Stimulated activated CD4-positive, alpha-beta T cell treated with anti-CD3 and anti-CD28 coated beads, TNF-alpha, amount 100 ng/mL, for 48 hours (primary cell): ENCODE data around the gene TEX26.

Experiments
- DNase-seq, 3 donors: peaks; one replicate each; pipeline ENCODE4 v3.0.0-alpha.2; 2020; ENCODE audit warnings: low read depth in 3 of 3

TEX26 gene

GRCh38 chr13:30976025-30976424 lies 43.6 kb downstream of the TEX26 start:
- no peak for DNase-seq

GRCh38 chr13:30978981-30979956 lies 46.8 kb downstream of the TEX26 start:
- peak in 2 of 3 donors; percentile 28 to 35 for DNase-seq

- DNase-seq: no peak
Observed at GRCh38 chr13:30982506-30982905, 50.0 kb downstream of the TEX26 start.

DNA sequence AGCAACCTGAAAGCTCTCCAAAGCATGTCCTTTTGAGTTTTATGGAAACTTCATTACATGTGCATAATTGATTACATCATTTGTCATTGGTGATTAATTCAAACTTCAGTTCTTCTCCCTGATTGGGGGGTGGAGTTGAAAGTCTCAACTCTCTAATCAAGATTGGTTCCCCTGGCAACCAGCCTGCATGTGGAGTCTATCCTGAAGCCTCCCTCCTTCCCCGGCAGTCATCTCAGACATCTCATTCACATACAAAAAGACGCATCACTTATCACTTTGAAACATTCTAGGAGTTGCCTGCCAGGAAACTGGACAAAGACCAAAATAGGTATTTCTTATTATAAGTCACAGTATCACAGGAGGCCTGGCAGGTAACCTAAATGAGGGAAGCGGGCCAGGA lies 50.5 kb downstream of the TEX26 start:
- no peak for DNase-seq

DNA sequence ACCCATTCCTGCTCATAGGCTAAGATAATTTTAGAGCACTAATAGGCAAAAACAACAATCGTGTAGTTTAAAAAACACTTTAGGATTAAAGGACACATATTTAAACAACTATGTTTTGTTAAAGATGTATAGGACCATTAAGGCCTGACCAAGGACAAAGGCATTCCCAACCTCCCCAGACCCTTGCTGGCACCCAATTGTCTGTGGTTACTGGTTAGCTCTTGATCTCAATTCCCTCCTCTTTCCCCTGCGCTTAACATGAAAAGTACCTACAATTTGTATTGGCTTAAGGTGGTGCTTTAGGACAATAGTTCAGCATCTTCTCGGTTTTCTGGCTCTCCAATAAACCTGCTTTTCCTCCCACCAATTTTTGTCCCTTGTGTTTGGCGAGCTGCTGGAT lies 51.0 kb downstream of the TEX26 start:
- DNase-seq: no peak

- no peak for DNase-seq
Observed at GRCh38 chr13:30984620-30985019, 52.2 kb downstream of the TEX26 start.

GRCh38 chr13:30985637-30986205 lies 53.3 kb downstream of the TEX26 start:
- no peak for DNase-seq

- no peak for DNase-seq
Observed at GRCh38 chr13:30991184-30991583, 58.7 kb downstream of the TEX26 start.

DNA sequence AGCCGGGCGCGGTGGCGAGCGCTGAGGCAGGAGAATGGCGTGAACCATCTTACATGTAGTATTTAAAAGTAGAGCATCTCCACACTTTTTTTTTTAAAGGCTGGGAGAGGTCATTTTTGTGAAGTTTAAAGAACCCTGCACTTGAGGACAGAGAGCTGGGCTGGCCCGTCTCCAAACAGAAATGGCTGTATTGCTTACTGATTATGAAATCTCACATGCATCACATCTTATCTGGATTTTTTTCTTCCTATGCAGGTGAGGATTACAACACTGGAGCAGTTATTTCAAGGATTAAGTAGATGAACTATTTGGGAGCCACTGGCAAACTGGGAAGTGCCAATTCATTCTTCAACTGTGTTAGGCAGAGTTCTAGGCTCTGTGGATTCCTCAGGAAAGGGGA lies 59.5 kb downstream of the TEX26 start:
- no peak for DNase-seq

DNA sequence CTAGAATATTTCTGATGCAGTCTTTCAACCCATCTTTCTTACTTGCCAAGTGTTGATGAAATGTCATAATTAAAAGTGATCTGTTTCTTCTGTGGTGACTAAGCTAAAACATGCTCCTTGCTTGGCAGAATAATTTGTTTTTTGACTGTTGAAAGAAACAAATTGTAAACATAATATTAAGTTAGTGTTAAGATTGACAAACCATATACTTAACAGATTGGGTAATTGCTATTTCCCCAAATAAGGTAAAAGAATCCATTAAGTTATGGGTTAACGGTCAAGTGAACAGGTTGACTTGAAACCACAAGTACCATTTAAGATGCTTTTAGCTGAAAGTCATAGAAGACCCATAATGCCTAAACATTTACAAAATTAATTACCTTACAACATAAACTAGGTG lies 62.9 kb downstream of the TEX26 start:
- DNase-seq: no peak

DNA sequence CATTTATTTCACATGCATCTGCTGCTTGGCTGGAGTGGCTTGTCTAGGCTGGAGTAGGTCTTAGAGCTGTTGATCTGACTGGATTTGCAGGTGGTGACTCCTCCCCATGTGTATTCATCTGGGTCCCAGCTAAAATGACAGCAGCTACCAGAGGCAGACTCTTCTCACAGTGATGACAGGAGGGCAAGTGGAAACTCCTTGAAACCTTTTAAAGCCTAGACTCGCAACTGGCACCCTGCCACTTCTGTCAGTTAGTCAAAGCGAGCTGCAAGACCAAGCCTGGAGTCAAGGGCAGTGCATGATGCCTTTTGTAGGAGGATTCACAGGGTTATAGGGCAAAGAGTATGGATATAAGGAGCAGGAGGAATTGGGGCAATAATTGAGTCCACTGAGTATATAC lies 65.2 kb downstream of the TEX26 start:
- DNase-seq: no peak

DNA sequence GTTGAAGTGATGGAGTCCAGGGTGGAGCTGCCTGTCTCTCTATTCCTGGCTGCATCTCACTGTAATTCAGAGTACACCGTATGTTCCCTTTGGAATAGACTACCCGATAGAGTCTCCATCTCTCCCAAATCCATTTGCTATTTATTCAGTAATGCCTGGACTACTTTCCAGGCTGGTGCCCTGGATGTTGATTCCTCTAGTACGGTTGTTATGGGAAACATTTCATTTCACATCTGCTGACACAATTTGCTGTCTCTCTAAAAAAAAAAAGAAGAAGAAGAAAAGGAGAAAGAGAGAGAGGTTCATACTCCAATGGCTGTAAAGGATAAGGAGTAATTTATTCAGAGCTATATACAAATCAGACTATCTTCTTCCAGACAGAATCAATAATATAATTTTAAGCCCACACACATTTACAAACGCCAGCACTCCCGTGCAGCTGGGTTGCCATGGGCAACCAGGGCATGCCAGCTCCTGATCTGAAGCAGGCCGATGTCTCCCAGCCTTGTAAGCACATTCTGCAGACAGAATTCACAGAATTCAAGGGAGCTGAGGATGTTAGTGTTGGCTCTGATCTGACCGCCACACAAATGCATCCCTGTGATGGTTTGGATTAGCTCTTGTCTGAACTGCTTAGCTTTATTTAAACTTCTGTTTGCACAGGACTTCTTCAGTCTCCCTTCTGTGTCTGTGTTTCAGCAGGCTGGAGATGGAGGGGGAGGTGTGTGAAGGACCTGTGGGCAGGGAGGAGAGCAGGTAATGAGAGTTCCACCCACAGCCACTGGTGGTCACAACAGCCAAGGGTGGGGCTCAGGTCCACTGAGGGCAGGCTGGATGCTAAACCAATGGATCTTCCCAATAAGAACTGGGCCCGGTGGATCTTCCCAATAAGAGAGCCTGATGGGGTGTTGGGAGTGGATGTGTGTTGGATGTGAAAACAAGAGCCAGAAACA lies 66.0 kb downstream of the TEX26 start:
- no peak for DNase-seq

DNA sequence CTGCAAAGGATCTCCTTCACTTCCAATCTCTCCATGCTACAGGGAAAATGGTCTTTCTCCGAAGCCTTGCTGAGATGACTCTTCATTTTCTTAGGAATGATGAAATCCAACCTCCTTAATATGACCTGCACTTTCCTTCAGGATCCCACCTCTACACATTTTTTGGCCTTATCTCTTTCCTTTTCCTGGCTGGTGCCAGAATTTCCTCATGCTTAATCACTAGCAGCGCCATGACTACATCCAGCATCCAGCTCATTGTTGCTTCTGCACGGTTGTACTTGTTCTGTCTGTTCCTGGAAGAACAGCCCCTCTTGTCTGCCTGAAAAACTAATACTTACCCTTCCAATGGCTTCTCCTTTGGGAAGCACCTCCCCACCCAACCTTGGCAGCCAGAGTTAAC lies 68.4 kb downstream of the TEX26 start:
- DNase-seq: no peak

DNA sequence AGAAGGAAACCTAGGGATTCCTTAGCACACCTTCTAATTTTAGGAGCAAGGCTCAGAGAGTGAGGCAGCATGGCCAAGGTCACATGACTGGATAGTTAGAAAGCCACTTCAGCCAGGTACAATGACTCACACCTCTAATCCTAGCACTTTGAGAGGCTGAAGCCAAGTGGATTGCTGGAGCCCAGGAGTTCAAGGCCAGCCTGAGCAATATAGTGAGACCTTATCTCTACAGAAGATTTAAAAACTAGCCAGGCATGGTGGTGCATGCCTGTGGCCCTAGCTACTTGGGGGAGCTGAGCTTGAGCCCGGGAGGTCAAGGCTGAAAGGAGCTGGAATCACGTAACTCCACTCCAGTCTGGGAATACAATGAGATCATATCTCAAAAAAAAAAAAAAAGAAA lies 69.2 kb downstream of the TEX26 start:
- DNase-seq: no peak

GRCh38 chr13:31005066-31005465 lies 72.6 kb downstream of the TEX26 start:
- no peak for DNase-seq

DNA sequence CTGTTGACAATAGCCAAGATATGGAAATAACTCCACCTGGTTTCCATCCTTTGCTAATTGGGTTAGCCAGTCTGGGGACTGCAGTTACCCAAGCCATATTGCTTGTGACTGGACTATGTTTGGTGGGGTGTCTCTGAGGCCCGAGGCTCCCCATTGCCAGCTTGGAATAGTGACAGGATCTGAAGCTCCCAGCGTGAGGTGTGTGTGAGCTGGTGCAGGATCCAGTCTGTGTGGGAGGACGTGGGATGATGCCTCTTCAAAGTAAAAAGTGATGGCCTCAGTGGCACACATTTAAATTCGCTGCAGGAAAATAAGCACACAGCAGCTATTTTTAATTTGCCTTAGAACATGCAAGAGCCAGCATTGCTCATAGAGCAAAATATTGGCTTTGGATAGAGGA lies 75.0 kb downstream of the TEX26 start:
- no peak for DNase-seq

DNA sequence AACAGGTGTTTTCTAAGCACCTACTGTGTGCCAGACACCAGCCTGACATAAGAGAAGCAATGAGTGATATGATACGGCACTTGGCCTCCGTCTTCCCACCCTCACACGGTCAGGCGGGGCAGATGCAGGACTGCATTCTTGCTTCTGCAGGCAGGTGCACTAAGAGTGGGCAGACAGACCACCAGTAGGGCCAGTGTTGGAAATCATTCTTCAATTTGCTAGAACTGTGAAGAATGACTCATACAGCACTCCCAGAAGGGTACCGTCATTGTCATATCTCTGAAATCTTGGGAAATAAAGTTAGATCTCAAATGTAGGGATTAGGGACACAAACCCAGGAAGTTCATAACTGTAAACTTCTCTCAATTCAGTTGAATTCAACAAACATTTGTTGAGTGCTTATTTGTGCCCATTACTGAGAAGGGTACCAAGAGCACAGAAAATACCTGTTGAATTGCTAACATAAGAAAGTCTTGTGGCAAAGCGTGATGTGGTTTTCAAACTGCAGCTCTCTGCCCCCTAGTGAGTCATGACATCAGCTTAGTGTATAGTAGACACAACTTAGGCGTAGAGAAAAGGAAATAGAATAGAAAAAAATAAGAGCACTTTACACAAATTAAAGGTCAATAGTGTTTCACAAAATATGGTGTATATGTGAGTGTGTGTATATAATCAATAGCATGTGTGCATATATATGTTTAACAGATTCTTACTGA lies 76.1 kb downstream of the TEX26 start:
- DNase-seq: no peak

DNA sequence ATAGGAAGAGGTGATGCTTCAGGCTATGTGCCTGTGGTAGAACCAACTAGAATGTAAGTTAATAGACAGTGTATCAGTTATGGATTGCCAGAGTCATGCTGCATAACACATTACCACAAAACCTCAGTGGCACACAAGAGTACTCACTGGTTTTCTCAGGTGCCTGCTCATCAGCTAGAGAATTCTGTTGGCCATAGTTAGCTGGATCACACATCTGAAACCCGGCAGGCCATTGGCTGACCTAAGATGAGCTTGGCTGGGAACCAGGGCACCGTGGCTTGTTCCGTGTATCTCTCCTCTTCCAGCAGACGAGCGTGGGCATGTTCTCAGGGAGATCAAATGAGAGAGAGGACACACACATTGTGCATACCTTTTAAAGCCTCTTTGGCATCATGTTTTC lies 76.7 kb downstream of the TEX26 start:
- DNase-seq: no peak

- DNase-seq: no peak
Observed at GRCh38 chr13:31010296-31010695, 77.8 kb downstream of the TEX26 start.

- no peak for DNase-seq
Observed at GRCh38 chr13:31011193-31011860, 78.9 kb downstream of the TEX26 start.
